ENCODE data around the gene NECAB2.

Gene NECAB2

DNA sequence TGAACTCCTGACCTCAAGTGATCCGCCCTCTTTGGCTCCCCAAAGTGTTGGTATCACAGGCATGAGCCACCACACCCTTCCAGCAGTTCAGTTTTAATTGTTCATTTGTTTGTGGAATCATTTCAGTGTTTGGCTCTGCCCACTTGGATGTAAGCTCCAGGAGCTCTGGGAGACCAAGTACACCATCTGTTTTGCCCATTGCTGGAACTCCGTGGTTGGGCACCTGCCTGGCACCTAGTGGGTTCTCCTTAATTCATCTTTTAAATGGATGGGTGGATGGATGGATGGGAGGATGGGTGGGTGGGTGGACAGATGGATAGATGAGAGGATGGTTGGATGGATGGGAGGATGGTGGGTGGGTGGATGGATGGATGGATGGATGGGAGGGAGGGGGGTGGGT is 953 bp upstream of the NECAB2 start:
- no peak for DNase-seq (ENCODE audit: low read depth)

DNA sequence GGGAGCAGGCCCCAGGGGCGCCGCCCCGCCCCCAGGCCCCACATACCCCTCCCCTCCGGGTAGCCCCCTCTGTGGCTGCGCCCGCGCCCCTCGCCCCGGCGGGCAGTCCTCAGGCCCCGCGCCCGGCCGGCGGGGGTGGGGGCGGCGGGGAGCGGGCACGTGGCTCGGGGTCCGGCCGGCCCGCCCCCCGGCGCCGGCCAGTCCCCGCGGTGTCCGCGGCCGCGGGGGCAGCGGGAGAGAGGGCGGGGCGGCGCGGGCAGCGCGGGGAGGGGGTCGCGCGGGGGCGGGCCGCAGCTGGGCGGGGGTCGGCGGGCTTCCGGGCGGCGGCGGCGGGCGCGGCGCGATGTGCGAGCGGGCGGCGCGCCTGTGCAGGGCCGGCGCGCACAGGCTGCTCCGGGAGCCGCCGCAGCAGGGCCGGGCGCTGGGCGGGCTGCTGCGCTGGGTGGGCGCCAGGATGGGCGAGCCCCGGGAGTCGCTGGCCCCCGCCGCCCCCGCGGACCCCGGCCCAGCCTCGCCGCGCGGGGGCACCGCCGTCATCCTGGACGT is 335 bp downstream of the NECAB2 start:
- no peak for DNase-seq (ENCODE audit: low read depth)

DNA sequence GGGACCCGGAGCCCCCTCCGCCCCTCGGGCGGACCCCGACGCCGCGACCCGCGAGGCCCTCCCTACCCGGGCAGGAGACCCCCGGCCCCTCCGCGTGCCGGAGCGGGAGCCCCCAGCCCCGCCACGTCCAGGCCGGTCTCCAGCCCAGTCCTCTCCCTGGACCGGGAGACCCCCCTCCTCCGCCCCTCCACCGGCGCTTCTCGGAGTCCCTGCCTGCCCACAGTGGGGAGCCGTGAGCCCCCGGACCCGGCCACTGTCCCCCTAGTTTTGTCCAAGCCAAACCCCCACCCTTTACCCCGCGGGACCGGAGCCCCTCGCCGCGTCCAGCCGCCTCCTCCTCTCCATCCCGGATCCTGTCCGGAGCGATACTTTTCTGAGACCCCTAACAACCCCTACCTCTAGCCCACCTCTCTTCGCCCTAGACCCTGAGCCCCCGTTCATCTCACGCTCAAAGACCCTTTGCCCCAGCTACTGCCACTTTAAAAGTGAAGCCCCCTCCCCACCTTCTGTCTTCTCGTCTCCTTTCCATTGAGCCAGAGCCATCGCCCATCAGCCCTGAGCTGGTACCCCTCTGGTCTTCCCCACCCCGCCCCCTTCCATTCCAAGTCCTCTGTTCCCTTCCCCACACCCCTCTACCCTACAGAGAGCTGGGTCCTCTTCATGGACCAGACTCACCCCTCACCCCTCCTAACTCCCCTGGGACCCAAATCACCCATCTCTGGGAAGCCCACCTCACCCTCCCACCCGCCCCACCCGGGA is 1.0 kb downstream of the NECAB2 start:
- DNase-seq (ENCODE audit: low read depth), result no peak

DNA sequence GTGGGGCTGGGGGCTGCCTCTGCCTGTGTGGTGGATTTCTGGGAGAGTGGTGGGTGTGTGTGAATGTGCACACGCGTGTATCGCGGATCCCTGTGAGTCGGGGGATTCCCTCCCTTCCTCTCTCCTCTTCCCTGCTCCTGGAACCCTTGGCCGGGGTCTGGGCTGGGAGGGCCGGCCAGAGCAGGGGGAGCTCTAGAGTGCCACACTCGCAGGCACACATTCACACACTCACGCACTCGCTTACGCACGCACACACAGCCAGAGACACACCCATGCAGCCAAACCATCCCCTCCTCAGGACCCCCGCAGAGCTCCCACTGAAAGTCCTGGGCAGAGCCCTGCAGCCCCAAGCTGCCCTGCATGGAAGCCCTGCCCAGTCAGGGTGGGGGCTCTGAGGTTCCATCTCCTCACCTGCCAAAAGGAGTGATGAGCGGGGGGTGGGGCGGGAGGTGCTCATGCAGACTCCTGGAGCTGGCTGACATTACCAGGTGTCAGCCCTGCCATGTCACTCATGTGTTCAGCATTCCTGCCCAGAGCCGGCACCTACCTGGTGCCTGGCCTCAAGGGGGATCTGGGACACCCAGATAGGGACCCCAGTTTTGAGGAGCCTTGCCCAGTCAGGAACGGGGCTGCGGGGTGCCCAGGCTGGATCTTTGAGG is 1.9 kb downstream of the NECAB2 start:
- DNase-seq (ENCODE audit: low read depth), result no peak

DNA sequence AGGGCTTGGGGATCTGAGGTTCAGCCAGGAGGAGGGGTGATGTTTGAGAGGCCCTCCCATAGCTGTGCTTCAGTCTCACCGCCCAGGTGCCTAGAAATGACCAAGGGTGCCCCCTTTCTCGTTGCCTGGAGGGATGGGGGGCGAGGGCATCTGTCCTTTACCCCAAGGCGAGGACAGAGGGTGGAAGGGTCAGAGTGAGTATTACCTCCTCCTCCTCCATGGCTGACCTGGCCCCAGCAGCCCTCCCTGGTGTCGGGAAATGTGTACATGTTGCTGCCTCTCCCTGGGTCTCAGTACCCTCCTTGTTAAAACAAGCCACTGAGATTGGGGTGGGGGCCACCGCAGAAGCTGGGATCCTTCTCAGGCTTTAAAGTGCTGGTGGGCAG is 2.4 kb downstream of the NECAB2 start:
- DNase-seq (ENCODE audit: low read depth), result no peak

DNA sequence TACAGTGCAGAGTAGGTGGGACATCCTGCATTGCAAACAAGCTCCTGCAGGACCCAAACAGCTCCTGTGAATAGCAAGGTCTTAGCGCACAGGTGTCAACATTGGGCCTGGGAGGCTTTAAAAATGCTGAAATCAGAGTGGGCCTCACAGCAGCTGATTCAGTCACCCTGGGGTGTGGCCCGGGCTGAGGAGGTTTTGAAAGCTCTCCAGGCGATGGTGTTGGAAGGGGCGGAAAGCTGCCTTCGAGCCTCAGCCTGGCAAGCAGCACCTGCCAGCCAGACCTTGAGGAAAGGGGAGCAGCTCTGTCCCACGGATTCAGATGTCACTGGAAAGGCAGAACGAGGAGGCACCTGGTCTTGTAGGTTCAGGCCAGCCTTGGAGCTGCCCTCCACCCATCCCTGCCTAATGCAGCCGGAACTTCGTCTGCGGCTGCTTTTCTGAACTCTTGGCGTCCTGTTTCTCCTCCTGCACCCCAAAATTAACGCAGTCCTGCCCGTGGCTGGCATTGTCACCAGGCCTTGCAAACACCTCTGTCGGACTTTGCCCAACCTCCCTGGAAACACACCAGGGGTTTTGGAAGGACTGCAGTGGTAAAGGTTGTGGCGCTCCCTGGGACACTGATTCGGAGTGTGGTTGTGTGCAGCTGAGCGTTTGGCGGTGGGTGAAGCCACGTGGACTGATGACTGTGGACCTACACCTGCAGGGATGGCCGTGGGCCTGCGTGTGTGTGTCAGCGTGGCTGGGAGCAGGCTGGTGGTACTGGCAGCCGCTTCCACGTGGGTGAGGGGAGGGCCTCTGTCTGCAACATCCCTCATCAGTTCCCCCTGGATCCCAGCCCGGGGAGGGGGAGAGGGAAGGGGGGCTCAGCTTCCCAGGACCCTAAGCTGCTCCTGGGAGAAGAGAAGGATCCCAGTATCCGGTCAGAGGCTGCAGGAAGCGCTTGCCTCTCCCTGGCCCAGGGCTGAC is 3.4 kb downstream of the NECAB2 start:
- no peak for DNase-seq (ENCODE audit: low read depth)

DNA sequence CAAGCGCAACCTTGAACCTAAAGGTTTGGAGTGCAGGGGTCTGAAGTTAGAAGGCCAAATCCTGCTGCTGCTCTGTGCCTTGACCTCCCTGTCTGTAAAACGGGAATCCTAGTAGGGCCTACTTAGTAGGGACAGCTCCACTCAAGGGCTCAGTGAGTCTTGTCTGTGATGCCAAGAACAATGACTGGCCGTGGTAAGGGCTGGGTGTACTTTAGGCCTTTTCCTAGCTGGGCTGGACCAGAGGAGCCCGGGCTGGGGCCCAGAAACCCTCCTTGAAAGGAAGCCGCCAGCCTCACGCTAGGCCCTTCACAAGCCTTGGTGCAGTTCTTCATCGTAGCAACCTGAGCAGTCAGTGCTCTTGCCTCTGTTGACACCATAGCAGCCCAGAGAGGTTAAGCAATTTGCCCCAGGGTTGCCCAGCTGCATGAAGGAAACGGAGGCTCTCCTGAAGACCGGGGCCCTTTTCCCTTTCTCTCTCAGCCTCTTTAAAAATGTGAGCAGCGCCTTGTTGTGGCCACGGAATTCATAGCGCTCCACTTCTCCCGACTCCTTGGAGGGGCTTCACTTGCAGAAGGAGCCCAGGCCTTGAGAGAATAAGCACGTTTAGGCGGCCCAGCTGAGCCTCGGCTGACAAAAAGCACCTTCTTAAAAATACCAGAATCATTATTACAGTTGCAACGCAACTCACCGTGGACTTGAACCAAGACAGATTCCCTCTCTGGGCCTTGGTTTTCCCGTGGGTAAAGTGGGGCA is 4.4 kb downstream of the NECAB2 start:
- DNase-seq (ENCODE audit: low read depth), result no peak

DNA sequence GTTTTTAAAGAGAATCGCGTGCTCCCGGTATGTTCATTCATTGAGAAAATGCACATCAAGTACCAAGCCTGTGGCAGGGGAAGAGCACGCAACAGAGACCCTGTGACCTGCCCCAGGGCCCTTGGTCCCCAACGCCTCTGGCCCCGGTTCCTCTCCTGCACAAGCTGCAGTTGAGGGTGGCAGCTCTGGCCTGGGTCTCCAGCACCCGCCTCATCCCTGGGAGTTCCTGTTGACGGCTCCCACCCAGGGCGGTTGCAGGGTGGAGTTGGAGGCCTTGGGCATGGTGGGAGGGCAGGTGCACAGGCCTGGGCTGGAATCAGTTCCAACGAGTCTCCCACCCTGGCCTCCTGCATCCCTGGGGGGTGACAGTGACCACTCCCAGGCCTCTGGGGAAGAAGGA is 5.0 kb downstream of the NECAB2 start:
- DNase-seq (ENCODE audit: low read depth), result no peak

DNA sequence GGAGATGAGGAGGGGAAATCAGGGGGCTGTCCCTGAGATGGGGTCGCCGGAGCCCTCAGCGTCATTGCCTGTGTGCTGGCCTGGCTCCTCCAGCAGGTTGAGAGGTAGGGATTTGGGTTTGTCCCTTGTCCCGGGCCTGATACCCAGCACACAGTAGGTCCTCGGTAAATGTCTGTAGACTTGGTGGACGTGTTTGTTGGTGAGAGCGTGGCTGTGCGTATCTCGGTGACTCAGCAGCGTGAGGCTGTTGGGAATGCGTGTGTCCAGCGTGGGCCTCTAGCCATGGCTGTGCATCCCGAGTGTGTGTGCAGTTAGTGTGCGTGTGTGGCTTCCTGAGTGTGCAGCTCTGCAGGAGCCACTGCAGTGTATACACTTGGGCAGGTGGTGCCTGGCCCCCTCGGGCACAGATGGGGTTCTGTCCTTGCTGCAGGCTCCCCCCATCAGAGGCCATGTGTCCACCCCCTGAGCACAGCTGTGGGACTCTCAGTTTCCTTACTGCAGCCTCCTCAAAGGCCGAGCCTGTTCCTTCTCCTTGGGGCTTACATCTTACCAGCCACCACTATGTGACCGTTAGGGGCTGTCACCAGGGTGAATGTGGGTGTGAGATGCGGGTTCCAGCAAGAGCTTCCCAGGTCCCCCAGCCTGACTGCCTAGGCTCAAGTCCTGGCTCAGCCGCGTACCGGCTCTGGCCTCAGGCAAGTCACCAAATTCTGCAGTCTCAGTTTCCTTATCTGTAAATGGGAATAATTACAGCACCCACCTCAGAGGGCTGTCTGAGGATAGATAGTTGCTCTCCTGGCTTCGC is 5.7 kb downstream of the NECAB2 start:
- DNase-seq (ENCODE audit: low read depth), result no peak

DNA sequence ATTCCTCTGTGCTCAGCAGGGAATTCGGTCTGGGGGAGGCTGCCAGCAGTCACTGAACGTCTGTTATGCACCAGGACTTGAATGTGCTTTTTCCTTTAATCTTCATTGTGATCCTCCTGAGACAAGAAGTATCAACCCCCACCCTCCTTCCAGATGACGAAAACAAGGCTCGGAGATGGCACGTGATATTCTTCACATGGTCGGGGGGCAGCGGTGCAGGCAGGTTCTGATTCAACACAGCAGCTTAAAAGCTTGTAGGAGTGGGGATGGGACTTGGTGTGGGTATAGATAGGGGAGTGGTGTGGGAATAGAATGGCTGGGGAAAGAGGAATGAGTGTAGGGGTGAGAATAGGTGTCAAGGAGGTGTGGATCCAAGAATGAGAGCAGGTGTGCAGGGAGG is 6.4 kb downstream of the NECAB2 start:
- no peak for DNase-seq (ENCODE audit: low read depth)

DNA sequence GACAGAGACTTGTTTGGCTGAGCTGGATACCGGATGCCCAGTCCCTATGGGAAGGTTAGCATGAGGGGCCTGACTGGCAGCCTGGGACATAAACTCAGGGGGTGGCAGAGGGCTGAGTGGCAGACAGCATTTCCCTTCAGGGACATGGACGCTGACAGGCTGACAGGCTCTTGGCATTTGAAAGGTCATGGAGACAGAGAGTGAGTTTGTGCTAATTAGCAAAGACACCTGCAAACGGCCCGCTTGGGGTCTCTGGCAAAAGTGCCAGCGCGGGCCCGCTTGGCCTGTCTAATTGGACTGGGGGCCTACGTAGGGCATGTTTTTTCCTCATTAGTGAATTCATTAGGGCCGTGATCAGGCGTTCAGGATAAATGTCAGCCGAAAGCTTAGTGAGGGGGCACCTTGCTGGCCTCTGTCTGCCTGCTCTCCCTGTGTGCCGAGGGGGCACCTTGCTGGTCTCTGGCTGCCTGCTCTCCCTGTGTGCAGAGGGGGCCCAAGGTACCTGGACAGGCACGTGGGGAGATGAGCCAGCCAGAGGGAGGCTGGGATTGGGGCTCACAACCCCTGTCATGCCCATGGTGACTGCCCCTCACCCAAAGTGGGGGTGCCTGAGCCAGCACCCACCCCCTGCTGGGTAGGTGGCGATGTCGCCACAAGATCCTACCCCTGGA is 7.7 kb downstream of the NECAB2 start:
- DNase-seq (ENCODE audit: low read depth), result no peak

DNA sequence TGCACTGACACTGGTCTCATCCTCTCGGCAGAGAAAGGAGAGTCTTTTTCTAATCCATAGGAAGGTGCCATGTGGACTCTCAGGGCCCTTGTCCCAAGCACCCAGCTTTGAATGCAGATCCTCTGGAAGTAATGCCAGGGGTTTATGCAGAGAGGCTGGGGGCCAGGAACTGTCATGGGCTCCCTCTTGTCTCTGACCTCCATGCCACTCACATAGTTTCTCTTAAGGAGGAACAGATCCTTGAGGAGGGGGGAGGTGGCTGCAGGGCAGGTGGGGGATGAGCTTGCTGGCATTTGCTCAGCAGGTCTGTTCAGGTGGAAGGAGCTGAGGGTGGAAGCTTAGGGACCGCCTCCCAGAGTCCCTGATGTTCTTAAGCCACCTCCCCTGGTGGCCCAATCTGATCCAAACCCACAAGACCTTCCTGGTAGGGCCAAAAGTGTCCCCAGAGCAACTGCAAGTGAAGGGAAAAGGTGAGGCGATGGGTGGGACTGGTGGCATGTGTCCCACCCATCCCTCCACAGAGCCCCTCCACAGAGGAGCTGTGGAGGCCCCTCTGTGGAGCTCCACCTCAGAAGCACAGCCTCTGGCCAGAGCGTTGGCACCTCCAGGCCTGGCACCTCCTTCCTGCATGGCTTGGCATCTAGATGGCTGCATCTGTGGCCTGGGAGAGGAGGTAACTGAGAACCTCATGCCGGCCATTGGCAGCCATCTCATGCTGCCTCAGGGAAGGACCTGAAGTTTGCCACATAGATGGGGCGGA is 9.2 kb downstream of the NECAB2 start:
- no peak for DNase-seq (ENCODE audit: low read depth)

DNA sequence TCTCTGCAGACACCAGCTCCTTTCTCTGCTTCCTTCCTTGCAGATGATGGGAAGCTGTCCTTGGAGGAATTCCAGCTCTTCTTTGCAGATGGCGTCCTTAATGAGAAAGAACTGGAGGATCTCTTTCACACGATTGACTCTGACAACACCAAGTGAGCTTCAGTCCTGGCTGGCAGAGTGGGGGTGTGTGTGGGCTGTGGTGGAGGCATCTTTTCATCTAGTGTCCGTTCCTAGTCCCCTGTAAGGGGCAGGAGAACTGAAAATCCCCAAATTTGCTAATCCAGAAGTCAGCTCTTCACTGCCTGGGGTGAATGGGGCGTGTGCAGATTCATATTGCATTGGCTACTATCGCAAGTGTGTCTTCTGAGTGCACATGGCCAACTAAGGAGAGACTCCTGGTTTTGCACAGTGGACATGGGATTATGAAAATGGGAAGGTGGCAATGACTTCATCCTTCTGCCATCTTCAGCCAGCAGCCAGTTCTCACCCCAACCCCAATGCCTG is 10.4 kb downstream of the NECAB2 start:
- DNase-seq (ENCODE audit: low read depth), result no peak

DNA sequence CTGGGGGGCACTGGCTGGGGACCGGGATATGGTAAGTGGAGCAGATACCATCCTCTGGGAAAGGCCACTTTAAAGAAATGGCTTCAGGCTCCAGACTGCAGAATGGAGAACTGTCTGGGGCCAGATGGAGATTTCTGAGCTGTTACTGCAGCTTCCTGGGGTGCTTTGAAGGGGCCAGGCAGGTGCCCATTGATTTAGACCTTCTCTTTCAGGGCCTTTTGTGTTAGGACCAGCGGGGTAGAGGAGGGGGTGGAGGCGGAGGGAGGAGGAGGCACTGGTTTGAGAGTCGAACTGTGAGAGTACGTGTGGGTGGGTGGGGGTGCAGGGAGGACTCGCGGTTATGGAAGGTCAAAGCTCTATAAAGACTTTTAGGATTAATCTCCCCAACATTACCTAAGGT is 11.4 kb downstream of the NECAB2 start:
- no peak for DNase-seq (ENCODE audit: low read depth)

DNA sequence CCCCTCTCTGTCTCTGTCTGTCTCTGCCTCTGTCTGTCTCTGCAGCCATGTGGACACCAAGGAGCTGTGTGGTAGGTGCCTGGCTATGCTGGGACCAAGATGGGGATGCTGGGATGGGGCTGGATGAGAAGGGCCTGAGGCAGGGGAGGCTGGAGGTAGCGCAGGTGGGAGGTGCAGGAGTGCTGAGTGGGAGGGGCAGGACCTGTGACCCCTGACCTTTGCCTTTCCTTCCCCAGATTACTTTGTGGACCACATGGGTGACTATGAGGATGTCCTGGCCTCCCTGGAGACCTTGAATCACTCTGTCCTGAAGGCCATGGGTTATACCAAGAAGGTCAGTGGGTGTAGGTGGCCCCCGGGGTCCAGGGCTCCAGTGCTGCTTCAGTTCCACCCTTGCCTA is 12.8 kb downstream of the NECAB2 start:
- no peak for DNase-seq (ENCODE audit: low read depth)

DNA sequence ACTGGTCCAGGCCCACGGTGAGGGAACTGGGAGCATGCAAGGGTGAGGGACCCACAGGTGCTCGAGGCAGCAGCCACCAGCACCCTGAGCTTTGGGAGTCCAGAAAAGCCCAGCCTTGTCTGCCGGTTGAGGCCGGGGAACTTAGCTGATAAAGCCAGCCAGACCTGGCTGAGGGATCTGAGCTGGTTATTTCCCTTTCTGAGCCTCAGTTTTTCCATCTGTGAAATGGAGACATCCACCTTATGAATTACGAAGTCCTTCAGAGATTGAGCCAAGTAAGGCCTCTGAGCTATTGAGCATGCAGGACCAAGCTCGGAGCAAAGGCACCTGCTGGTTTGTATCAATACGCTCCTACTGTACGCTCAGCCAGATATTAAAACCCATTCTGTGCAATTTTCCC is 13.8 kb downstream of the NECAB2 start:
- DNase-seq (ENCODE audit: low read depth), result no peak

DNA sequence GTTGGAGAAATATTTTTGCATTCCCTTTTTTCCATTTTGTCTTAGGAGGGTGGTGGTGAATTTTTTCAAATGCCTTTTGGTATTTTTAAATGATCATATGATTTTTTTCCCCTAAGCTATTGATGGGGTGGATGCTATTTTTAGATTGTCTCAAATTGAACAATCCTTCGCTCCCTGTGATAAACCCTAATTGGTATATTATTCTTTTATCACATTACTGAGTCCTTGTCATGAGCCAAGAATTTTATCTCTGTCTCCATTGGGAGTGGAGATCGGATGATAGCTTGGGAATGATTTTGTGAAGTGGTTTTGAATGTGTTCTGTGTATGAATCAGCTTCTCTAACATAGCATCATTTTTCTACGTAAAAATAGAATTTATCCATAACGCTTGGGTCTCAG is 15.4 kb downstream of the NECAB2 start:
- no peak for DNase-seq (ENCODE audit: low read depth)

DNA sequence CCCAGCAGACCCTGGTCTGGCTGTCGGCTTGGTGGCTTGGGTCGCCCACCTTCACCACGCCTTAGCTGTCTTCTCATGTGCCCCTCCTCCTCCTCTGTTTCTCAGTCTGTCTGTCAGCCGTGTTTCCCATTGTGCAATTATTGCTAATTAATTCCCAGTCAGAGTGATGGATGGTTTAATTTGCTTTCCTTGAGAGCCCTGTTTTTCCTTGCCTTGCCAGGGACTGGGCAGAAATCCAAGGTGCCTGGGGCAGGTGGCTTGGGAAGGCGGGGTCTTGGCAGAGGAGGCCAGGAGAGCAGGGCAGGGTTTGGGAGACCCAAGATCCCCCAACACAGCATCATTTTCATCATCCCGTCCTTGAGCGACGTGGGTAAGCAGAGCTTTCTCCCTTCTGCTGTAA is 21.3 kb downstream of the NECAB2 start:
- no peak for DNase-seq (ENCODE audit: low read depth)

DNA sequence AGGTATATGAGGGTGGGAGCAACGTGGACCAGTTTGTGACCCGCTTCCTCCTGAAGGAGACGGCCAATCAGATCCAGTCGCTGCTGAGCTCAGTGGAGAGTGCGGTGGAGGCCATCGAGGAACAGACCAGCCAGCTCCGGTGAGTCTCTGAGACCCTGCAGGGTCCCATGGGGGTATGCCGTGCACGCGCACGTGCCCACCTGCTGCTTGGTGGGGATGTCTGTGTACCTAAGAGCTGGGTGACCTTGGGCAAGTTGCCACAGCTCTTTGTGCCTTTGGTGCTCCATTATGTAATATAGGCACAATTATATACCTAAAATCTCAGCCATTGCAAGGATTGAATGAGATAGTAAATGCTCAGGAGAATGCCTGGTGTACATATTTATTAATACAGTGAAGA is 22.4 kb downstream of the NECAB2 start:
- no peak for DNase-seq (ENCODE audit: low read depth)

All from non-pigmented ciliary epithelial cell (primary cell).